GM08714 (cell line): Measurements from ENCODE around the gene GATA2.

Source experiments
- H3K4me3 ChIP-seq: fragments of 200-500 bp; sonication (Bioruptor generic); 2 replicates; pipeline ENCODE4 v1.5.1; 2014; ENCODE audit warnings: mild to moderate bottlenecking, low read length, inconsistent platforms
- ZNF274 ChIP-seq: IDR thresholded peaks from 2 replicates; pipeline ENCODE4 v1.6.1; 2012; ENCODE audit warnings: mild to moderate bottlenecking, low read depth, low read length

GATA2 gene

DNA sequence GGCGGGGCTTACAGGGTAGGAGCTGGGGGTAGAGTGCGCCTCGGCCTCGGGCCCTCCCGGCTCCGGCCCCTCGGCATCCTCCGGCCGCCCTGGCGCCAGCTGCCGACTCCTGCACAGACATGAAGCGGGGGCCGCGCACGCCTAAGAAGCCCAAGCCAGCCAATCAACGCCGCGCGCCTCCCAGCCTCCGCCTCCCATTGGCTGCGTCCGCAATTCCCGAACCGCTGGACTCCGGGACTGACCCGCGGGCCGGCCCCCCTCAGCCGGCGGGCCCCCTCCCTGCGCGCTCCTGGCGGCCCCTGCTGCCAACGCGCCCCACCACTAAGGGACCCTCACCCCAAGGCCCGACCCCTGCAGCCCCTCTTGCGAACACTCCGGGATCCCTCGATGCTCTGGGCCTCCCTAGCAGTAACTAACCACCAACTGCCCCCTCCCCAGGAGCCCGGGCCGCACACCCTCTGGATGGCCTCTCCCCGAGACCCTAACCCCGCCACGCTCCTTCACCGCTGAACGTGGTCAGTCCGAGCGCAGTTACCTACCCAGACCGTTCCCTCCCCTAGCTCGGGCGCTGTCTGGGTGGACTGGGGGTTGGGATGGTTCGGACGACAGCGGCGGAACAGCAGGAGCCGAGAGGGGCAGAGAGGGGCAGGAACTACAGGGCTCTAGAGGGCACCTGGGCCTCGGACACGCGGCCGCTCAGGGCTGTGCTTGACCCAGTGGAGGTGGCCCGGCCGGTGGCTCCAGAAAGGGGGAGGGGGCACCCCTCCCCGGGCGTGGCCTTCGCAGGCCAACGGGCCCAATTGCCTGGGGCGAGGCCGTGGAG lies 5.0 kb downstream of the GATA2 start:
- TF ChIP-seq ZNF274 = no peak
- H3K4me3 ChIP-seq = peak overlapping the region; percentile 6; the same call in 1 of the 2 replicates

DNA sequence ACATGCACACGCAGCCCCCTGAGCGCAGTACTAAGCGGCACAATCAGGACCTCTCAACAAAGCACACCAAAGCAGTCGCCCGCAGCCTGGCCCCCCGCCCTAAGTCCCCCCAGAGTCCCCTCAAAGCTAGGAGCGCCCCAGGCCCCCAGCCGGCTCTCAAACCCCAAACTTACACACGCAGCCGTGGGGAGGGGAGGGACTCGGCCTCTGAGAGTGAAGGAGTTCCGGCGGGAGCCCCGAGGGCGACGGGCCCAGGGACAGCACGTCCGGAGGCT lies 5.5 kb downstream of the GATA2 start:
- peak overlapping the region; percentile 39; the same call in 1 of the 2 replicates for H3K4me3 ChIP-seq
- no peak for TF ChIP-seq ZNF274

GRCh38 chr3:128486681-128487537 lies 6.1 kb downstream of the GATA2 start:
- no peak for TF ChIP-seq ZNF274
- H3K4me3 ChIP-seq = peak overlapping the region; percentile 39; the same call in 1 of the 2 replicates

GRCh38 chr3:128486205-128486628 lies 6.8 kb downstream of the GATA2 start:
- no peak for TF ChIP-seq ZNF274
- no peak overlapping the region for H3K4me3 ChIP-seq

DNA sequence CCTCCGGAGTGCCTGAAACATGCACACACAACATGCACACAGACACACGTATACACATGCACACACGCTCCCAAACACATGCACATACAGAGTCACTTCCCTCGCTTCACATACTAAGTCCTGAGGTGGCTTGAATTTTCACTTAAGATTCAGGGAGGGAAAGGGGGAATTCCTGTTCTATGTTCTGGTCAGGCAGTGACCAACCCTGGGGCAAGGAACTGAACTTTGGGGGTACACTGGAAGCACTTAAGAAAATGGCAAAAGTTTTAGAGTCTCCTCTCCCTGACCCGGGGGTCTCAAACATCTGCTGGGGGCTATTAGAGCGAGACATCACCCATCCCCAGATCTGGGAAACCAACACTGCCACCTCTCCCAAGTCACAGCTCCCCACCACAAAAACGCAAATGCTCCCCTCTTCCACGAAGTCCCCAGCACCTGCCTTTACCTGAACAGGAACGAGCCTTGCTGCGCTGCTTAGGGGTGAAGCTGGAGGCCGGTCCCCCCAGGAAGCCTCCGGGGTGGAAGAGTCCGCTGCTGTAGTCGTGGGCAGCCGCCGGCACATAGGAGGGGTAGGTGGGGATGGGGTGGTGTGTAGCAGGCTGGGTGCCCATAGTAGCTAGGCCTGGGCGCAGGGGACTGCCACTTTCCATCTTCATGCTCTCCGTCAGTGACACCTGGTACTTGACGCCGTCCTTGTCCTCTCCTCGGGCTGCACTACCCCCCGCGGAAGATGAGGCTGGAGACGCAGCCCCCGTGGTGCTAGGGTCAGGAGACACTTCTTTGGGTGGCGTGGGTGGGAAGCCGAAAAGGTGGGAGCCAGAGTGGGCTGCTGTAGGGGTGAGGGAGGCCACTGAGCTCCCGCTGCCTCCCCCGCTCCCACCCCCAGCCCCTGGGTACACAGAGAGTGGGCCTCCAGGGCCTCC lies 7.5 kb downstream of the GATA2 start:
- H3K4me3 ChIP-seq = no peak overlapping the region
- no peak for TF ChIP-seq ZNF274

- H3K4me3 ChIP-seq = no peak overlapping the region
- TF ChIP-seq ZNF274 = no peak
Observed at GRCh38 chr3:128484404-128485281, 8.4 kb downstream of the GATA2 start.

GRCh38 chr3:128483657-128484403 lies 9.2 kb downstream of the GATA2 start:
- H3K4me3 ChIP-seq = no peak overlapping the region
- TF ChIP-seq ZNF274 = no peak

- TF ChIP-seq ZNF274 = no peak
Observed at GRCh38 chr3:128482666-128483656, 10.0 kb downstream of the GATA2 start.

DNA sequence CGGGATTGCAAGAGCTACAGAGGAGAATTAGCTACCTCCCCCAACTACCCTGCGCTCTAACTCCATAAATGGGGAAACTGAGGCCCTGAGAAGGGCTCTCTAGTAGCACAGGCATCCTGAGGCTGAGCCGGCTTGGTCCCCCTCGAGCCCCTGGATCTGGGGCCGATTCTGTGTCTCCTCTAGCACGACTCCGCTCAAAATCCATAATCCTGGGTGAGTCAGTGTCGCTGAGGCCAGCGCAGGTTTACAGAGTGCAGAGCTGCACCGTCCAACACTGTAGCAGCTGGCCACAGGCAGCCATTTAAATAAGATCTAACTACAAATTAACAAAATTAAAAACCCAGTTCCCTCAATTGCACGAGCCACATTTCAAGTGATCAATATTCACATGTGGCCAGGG lies 10.8 kb downstream of the GATA2 start:
- no peak overlapping the region for H3K4me3 ChIP-seq
- TF ChIP-seq ZNF274 = no peak

More at GRCh38 chr3:128482666-128483656, 10.0 kb downstream of the GATA2 start:
- no peak overlapping the region for H3K4me3 ChIP-seq

GRCh38 chr3:128481438-128481942 lies 11.5 kb downstream of the GATA2 start:
- H3K4me3 ChIP-seq = no peak overlapping the region
- no peak for TF ChIP-seq ZNF274
